HepG2 (cell line): ENCODE results near the gene GOT1. TPM values are rescaled to one million over a fixed set of nuclear protein-coding genes. Genes with fewer than 3 reads are reported as not detected.
A peak's percentile ranks its signal among the peaks of the same experiment; 100 is the strongest.

Experiments used
- CREBL2 ChIP-seq: sonication (generic); formaldehyde crosslinking; IDR thresholded peaks from 2 replicates; pipeline ENCODE4 v1.8.1; 2023; ENCODE audit warnings: missing genetic modification reagents, mild to moderate bottlenecking, borderline replicate concordance
- ELF1 ChIP-seq: sonication (generic); formaldehyde crosslinking; IDR thresholded peaks from 2 replicates; pipeline ENCODE4 v1.4.0; 2020; ENCODE audit warnings: missing genetic modification reagents
- EP300 ChIP-seq, 3 experiments: sonication (generic) in 1 of 3; formaldehyde crosslinking in 1 of 3; IDR thresholded peaks; 2 replicates each; pipeline versions ENCODE4 v1.5.1 to v1.6.1; 2011 to 2020; ENCODE audit warnings: low read depth in 2 of 3, low read length in 2 of 3, borderline replicate concordance in 1 of 3, improper control_type of control experiment in 1 of 3, mild to moderate bottlenecking in 1 of 3, missing genetic modification reagents in 1 of 3, moderate library complexity in 1 of 3
- HCFC1 ChIP-seq: fragments of 150-350 bp; IDR thresholded peaks from 2 replicates; pipeline ENCODE4 v1.6.1; 2014; ENCODE audit warnings: low read depth, low read length
- HDAC2 ChIP-seq: sonication (generic); formaldehyde crosslinking; IDR thresholded peaks from 2 replicates; pipeline ENCODE4 v1.4.0; 2020; ENCODE audit warnings: missing genetic modification reagents
- HNF4A ChIP-seq: sonication (generic); formaldehyde crosslinking; IDR thresholded peaks from 2 replicates; pipeline ENCODE4 v1.4.0; 2020; ENCODE audit warnings: missing genetic modification reagents
- HNF4G ChIP-seq, 2 experiments: sonication (generic) in 1 of 2; formaldehyde crosslinking in 1 of 2; IDR thresholded peaks; 2 replicates each; pipeline versions ENCODE4 v1.4.0 to v1.6.1; 2011 to 2020; ENCODE audit warnings: borderline replicate concordance in 2 of 2, low read depth in 2 of 2, mild to moderate bottlenecking in 2 of 2, low read length in 1 of 2, missing genetic modification reagents in 1 of 2, moderate library complexity in 1 of 2
- IRF2 ChIP-seq: IDR thresholded peaks from 2 replicates; pipeline ENCODE4 v1.6.1; 2018; ENCODE audit warnings: missing genetic modification reagents, missing compliant biosample characterization
- JUNB ChIP-seq: sonication (generic); formaldehyde crosslinking; IDR thresholded peaks from 2 replicates; pipeline ENCODE4 v1.8.0; 2022; ENCODE audit warnings: missing genetic modification reagents, mild to moderate bottlenecking, borderline replicate concordance
- SMAD3 ChIP-seq: sonication (generic); formaldehyde crosslinking; IDR thresholded peaks from 2 replicates; pipeline ENCODE4 v1.4.0; 2020; ENCODE audit warnings: missing genetic modification reagents
- SMYD3 ChIP-seq: sonication (generic); formaldehyde crosslinking; IDR thresholded peaks from 2 replicates; pipeline ENCODE4 v1.8.1; 2023; ENCODE audit warnings: mild to moderate bottlenecking, missing genetic modification reagents
- SOX6 ChIP-seq, 2 experiments: fragments of 450-650 bp in 1 of 2; sonication (generic) in 1 of 2; formaldehyde crosslinking in 1 of 2; IDR thresholded peaks; 2 replicates each; pipeline versions ENCODE4 v1.4.0 to v1.6.1; 2017 to 2020; ENCODE audit warnings: antibody characterized with exemption in 1 of 2, mild to moderate bottlenecking in 1 of 2, missing genetic modification reagents in 1 of 2
- STAG1 ChIP-seq: sonication (generic); formaldehyde crosslinking; IDR thresholded peaks from 2 replicates; pipeline ENCODE4 v1.4.0; 2020; ENCODE audit warnings: missing genetic modification reagents
- TEAD3 ChIP-seq: optimal IDR thresholded peaks from 2 replicates; pipeline ENCODE3; 2016; ENCODE audit warnings: borderline replicate concordance
- THYN1 ChIP-seq: sonication (generic); formaldehyde crosslinking; IDR thresholded peaks from 2 replicates; pipeline ENCODE4 v1.8.1; 2023; ENCODE audit warnings: low read depth, mild to moderate bottlenecking, moderate library complexity, missing genetic modification reagents, borderline replicate concordance
- XBP1 ChIP-seq: sonication (generic); formaldehyde crosslinking; IDR thresholded peaks from 2 replicates; pipeline ENCODE4 v1.5.0; 2020; ENCODE audit warnings: missing genetic modification reagents
- ZFX ChIP-seq: sonication (generic); formaldehyde crosslinking; IDR thresholded peaks from 2 replicates; pipeline ENCODE4 v1.4.0; 2020; ENCODE audit warnings: mild to moderate bottlenecking, low read depth, missing genetic modification reagents, moderate library complexity
- ZNF317 ChIP-seq: sonication (generic); formaldehyde crosslinking; IDR thresholded peaks from 2 replicates; pipeline ENCODE4 v1.5.0; 2020; ENCODE audit warnings: mild to moderate bottlenecking, missing genetic modification reagents
- ZNF326 ChIP-seq: sonication (generic); formaldehyde crosslinking; IDR thresholded peaks from 2 replicates; pipeline ENCODE4 v1.4.0; 2020; ENCODE audit warnings: missing genetic modification reagents, borderline replicate concordance
- ZNF512 ChIP-seq: sonication (generic); formaldehyde crosslinking; IDR thresholded peaks from 2 replicates; pipeline ENCODE4 v1.4.0; 2020; ENCODE audit warnings: mild to moderate bottlenecking, missing genetic modification reagents
- polyA plus RNA-seq, 8 experiments: library from polyadenylated mRNA; depleted of rRNA in 3 of 8; stranded (reverse) in 7 of 8; unstranded in 1 of 8; fragments of >200 nt; fragmentation: Illumina TruSeq in 4 of 8; extraction: Trizol in 4 of 8; gene quantifications; 2 replicates each; pipeline versions ENCODE4 v1.2.1 to v1.2.3, GENCODE V29; 2011 to 2016; ENCODE audit warnings: low read depth in 4 of 8, missing spikeins in 1 of 8, mixed read lengths in 1 of 8; ENCODE audit not compliant: insufficient read depth in 1 of 8
- total RNA-seq, 5 experiments: library from RNA; depleted of rRNA; stranded (reverse); fragments of >200 nt; fragmentation: Illumina TruSeq; extraction: Trizol; gene quantifications; 2 replicates each; pipeline ENCODE4 v1.2.3, GENCODE V29; 2016; ENCODE audit warnings: low read depth in 1 of 5
- TF ChIP-seq, protein P1 (sequence below): IDR thresholded peaks from 2 replicates; pipeline ENCODE4 v1.6.1; 2016; ENCODE audit warnings: missing genetic modification reagents, missing compliant biosample characterization
- TF ChIP-seq, protein P2 (sequence below): sonication (generic); formaldehyde crosslinking; conservative IDR thresholded peaks from 2 replicates; pipeline ENCODE4 v1.4.0; 2020; ENCODE audit warnings: mild to moderate bottlenecking, missing genetic modification reagents, moderate library complexity
- TF ChIP-seq, protein P3 (sequence below): sonication (generic); formaldehyde crosslinking; IDR thresholded peaks from 2 replicates; pipeline ENCODE4 v1.4.0; 2020; ENCODE audit warnings: low read depth, mild to moderate bottlenecking, missing genetic modification reagents

Gene GOT1
- total and polyA plus RNA-seq, 2 of the 13 experiments (the other 11 are each of a cell fraction or from before 2014, with no cell fraction given), result 81.2 to 102 TPM

DNA sequence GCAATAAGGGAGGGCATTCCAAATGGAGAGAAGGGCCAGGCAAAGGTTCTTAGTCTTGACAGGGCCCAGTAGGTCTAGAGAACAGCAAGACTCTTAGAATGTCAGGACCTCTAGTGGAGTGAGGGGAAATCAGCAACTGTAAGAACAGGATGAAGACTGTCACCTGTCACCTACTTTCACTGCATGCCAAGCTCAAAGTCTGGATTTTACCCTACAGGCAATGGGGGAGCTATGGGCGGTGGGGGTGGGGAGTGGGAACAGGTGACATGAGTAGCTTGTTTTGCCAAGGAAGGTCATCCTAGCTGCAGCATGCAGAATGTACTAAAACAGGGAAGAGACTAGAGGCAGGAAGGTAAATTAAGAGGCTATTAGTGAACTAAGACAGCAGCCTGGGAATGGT lies 18.3 kb downstream of the GOT1 start (continued):
- TF ChIP-seq HNF4G (IDR thresholded peaks at IDR 0.05; ENCODE audit: borderline replicate concordance, low read depth, low read length) (peak; percentile 67), HNF4G (CRISPR knock-in tag; IDR thresholded peaks at IDR 0.05; ENCODE audit: borderline replicate concordance, low read depth) (peak; percentile 71; the same call in 1 of the 2 replicates), TEAD3 (CRISPR knock-in tag) (peak; percentile 80), STAG1 (CRISPR knock-in tag) (peak; percentile 17), EP300 (IDR thresholded peaks at IDR 0.05; ENCODE audit: low read depth in 2 of 2, low read length in 2 of 2) (peak in 1 of 2 experiments; percentile 53; a peak in 2 of 4 replicates), EP300 (CRISPR knock-in tag; IDR thresholded peaks at IDR 0.05; ENCODE audit: borderline replicate concordance) (no peak), CREBL2 (CRISPR knock-in tag) (no peak), HDAC2 (CRISPR knock-in tag) (peak; percentile 23; the same call in 1 of the 2 replicates), ZNF512 (CRISPR knock-in tag) (no peak), ZNF317 (0 out of 2 replicates have a peak, but pooled peaks have one; percentile 14), THYN1 (CRISPR knock-in tag) (no peak), SMAD3 (CRISPR knock-in tag) (no peak), ZFX (CRISPR knock-in tag) (0 out of 2 replicates have a peak, but pooled peaks have one; percentile 38), SOX6 (IDR thresholded peaks at IDR 0.05) (no peak), SOX6 (CRISPR knock-in tag; IDR thresholded peaks at IDR 0.05) (peak; percentile 41; the same call in 1 of the 2 replicates), HNF4A (CRISPR knock-in tag) (peak; percentile 67), HCFC1 (no peak), XBP1 (CRISPR knock-in tag) (no peak), ZNF326 (no peak), IRF2 (CRISPR knock-in tag) (peak; percentile 38; the same call in 1 of the 2 replicates), SMYD3 (CRISPR knock-in tag) (0 out of 2 replicates have a peak, but pooled peaks have one; percentile 3), JUNB (no peak), ELF1 (CRISPR knock-in tag) (no peak)
- TF ChIP-seq, protein P1, sequence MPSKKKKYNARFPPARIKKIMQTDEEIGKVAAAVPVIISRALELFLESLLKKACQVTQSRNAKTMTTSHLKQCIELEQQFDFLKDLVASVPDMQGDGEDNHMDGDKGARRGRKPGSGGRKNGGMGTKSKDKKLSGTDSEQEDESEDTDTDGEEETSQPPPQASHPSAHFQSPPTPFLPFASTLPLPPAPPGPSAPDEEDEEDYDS, result peak; percentile 13; the same call in 1 of the 2 replicates
- TF ChIP-seq, protein P2, sequence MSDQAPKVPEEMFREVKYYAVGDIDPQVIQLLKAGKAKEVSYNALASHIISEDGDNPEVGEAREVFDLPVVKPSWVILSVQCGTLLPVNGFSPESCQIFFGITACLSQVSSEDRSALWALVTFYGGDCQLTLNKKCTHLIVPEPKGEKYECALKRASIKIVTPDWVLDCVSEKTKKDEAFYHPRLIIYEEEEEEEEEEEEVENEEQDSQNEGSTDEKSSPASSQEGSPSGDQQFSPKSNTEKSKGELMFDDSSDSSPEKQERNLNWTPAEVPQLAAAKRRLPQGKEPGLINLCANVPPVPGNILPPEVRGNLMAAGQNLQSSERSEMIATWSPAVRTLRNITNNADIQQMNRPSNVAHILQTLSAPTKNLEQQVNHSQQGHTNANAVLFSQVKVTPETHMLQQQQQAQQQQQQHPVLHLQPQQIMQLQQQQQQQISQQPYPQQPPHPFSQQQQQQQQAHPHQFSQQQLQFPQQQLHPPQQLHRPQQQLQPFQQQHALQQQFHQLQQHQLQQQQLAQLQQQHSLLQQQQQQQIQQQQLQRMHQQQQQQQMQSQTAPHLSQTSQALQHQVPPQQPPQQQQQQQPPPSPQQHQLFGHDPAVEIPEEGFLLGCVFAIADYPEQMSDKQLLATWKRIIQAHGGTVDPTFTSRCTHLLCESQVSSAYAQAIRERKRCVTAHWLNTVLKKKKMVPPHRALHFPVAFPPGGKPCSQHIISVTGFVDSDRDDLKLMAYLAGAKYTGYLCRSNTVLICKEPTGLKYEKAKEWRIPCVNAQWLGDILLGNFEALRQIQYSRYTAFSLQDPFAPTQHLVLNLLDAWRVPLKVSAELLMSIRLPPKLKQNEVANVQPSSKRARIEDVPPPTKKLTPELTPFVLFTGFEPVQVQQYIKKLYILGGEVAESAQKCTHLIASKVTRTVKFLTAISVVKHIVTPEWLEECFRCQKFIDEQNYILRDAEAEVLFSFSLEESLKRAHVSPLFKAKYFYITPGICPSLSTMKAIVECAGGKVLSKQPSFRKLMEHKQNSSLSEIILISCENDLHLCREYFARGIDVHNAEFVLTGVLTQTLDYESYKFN (CRISPR knock-in tag), result peak; percentile 87
- TF ChIP-seq, protein P3, sequence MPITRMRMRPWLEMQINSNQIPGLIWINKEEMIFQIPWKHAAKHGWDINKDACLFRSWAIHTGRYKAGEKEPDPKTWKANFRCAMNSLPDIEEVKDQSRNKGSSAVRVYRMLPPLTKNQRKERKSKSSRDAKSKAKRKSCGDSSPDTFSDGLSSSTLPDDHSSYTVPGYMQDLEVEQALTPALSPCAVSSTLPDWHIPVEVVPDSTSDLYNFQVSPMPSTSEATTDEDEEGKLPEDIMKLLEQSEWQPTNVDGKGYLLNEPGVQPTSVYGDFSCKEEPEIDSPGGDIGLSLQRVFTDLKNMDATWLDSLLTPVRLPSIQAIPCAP (CRISPR knock-in tag), result no peak
